ENCODE measurements around the gene MBP.
"Not testable (repeated sequence)": the region's sequence is repeated elsewhere in the genome, so short reads cannot be mapped to it uniquely, and the experiment has no call there.

Gene MBP

DNA sequence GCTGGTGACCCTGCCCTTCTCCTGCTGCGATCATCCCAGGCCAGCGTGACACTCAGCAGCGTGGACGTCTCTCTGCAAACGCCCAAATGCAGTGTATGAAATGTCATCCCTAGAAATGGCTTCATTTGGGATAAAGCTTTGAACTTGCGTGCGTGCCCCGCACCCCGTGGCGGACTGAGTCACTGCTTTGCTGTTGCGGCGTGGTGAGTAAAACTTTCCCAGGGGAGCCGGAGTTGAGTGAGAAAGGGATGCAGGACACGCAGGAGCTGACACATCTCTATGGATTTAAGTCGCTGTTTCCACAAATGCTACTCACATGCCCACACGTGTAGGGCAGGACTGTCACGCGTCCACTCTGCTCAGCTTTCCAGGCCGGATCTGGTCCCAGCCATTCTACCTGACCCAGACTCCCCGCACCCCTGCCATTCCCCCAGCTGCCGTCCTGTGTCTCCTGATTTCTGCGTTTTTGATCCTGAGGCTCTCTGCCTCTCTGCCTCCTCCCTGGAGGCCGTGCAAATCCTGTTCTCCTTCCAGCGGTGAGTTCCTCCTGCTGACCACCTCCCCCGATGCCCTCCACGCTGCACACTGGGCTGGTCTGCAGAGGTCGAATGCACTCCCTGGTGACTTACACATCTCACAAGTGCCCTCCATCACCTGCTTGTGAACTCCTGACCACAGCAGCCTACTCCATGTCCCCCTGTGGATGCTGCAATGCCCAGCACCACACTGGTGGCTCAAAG, 88.9 kb downstream of the MBP start:
- no peak for DNase-seq

DNA sequence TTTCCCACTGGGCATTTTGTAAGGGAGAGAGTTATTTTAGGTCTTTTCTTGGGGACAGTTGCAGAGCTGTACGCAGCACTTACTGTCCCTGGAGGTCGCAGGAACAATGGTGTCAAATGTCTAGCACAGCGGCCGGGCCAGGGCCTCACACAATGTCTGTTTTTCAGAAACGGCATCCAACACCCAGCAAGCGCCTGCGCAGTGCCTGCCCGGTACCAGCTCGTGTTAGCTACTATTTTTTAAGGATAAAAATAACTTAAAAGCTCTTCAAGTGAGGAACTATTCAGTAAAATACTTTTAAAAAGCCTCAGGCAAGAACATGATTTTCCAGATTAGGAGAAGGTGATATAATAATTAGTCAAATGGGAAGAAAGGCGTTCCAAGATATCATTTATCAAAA, 90.0 kb downstream of the MBP start:
- no peak for DNase-seq

DNA sequence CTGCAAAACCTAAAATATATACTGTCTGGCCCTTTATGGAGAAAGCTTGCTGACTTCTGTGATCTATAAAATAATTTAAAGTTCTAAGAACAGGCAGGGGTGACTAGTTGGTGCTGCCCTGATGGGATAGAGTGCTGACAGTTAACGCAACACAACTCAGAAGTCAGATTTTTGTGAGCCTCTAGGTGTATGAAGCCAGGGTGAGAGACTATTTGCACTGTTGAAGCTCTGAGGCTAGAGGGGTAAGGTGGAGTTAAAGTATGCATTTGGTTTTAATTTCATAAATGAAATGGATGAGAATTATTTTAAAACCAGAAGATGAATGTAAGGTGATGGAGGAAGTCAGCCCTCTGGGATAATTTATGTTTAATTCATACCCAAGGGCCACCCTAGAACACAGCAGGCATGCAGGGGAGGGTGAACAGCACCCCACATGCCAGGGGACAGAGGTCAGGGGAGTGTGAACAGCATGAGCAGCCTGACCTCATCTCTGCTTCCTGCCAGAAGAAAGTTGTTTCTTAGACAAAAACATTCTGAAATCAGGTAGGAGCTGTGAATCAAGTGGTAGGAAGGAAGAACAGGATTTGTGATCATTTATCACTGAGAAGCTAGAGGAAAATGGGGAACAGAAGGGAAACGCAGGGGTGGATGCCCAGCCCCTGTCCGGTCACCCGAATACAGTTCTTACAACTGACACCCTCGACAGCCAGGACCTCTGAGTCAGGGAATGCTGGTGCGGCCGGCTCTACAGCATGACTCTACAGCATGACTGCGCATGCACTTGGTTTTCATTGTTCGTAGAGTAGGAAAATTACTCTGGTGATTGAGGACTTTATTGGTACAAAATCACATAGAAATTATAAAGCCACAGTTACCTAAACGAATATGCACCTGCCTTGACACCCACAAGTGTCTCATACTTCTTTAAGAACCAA, 93.1 kb downstream of the MBP start:
- no peak for DNase-seq

DNA sequence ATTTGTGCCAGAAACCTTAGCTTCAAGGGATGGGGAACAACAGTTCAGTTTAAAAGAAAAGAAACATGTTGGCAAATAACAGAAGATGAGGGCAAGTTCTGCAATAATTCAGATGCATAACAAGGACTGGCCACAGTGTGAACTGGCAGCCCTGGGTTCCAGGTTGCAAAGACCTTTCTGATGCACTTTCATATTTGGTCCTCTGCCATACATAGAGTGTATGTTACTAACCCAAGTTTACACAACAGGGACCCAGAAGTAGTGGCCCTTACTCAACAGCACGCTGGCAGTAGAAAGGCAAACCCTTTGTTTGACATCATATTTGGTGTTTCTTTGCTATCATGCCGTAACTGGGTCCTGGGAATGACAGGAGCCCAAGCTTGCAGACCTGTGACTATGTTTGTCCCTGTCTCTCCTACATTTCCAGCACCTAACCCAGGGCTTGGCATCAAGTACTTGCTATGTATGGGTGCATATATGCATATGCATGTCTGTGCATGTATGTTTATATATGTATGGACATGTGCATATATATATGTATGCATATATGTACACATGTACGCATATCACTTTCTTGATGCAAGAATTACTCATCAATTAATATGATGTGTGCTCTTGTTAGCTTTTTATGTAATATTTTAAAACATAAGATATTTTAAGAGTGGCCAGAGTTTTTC, 94.3 kb downstream of the MBP start:
- no peak for DNase-seq

DNA sequence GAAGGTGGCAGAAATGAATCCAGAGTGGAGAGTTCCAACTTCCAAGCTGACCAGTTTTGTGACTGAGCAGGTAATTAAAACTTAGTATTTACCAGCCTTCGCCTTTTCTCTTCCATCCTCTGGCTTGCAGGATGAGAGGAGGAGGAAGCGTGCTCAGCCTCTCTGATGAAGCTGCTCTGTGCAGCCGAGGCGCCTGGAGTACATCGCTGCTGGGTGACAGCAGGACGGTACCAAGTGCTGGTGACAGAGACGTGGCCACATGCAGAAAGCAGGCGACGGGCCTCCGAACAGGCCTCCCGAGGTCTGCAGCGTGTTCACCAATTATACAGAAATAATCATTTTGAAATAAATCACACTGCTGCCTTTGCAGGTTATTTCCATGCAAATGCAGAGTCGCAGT, 95.0 kb downstream of the MBP start:
- no peak for DNase-seq

DNA sequence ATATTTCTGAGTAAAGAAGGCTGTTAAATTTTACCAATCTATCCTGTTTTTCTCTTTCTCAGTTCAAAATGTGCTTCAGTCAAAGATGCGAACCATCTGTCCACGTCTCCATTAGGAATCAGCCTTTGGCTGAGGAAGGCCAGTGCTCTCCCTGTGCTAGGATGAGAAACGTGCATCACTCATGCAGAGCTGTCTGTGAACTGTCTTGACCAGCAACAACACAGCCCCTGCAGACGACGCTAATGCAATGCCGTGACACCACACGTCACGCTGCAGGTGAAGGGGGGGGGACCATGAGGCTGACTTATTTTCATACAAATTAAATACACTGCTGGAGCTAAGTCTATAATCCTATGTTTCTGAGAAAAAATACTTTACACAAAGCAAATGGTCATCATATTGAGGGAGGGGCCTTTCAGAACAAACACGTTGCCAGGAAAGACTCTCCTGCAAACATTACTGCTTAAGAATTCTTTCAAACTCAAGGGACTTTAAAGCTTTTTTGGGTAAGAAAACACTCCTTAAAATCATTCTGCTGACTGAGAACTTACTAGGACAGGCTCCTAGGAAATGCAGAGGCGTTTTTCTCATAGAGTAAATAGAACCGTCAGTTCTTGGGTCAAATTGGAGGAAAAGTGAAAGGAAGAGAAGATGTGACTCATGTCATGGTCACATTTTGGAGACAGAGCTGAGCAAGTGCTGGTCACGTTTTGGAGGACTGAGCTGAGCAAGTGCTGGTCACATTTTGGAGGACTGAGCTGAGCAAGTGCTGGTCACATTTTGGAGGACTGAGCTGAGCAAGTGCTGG, 97.0 kb downstream of the MBP start:
- no peak for DNase-seq

DNA sequence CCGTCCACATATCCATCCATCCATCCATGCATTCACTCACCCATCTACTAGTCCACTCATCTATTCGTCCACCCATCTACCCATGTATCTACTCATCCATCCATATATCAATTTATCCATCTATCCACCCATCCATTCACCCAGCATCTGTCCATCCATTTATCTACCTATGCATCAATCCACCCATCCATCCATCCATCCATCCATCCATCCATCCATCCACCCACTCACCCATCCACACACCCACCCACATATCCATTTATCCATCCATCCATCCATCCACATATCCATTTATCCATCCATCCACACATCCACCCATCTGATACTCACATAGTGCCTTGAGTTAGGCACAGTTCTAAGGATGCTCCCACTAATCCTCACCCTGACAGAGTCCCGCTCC, 99.0 kb downstream of the MBP start:
- DNase-seq: no peak

DNA sequence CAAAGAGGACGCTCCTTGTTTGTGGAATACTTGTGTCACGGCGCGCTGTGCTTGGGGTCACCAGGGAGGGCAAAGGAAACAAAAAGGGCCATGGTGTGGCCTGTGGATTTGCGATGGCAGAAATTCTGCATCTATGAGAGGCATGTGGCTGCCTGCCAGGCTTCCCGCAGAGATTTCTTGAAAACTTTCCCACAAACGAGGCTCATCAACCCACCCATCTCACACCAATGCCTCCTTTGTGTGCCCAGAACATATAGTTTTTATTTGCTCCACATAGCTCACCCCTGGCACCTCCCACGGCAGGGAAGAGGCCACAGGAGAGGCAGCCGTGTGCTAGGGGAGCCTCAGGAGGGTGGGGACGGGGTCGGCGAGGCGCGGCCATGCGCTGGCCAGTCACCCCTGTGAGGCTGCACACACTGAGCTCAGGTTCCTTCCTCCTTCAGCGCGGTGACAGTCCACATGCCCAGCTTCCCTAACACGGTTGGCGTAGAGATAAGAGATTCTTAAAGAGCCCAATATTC, 100.3 kb downstream of the MBP start:
- DNase-seq: no peak

DNA sequence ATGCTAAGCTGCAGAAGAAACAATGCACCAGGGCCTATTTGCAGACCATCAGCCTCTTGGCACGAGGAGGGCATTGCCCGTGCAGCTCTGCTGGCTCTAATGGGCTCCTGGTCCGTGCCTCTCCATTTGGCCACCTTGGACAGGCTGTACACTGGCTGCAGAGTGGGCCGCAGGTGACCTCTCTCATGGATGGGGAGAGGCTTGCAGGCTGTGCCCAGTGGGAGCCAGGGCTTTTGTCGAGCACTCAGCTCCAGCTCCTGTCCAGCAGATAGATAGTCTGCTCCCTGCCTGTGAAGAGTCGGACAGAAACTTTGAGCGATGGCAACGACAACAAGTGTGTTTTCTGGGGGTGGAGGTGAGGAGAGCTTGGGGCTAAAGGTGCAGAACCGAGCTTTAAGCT, 100.9 kb downstream of the MBP start:
- no peak for DNase-seq

DNA sequence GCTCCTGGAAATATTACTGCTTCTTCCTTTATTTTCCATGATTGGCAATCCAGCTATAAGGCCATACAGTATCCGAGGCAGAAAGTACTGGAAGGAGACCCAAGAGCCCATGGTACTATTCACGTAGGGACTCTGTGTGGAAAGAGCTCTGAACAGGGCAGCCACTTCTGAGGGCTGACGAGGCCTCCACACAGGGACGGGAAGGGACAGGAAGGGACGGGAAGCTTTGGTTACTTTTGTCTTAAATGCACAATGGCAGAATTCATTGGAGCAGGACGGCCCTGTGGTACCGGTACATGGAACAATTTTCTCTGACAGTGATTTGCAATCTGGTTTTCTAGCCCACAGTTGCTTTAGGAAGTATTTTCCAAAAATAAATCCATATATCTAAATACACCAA, 102.4 kb downstream of the MBP start:
- no peak for DNase-seq

DNA sequence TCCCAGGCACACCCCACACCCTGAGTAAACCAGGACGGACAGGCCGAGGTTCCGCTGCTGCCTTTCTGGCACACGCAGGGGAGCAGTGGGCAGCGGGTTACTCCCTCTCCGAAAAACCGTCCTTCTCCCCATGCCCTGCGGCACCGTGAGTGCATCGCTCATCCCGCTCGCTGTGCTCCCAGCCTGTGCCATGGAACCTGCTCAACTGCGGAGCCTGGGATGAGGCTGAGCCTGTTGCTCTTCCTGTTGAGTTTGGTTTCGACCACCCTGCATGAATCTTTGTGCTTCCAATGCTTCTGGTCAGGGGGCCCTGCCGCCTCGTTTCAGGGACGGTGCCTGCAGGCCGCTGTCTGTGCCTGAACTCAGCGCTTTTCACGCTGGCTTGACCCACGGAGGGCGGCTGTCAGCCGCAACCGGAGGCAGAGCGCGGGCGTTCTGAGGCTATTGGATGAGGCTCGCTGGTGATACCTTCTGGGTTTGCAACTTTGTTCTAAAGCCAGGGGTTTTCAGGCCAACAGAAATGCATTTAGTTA, 106.7 kb downstream of the MBP start:
- no peak for DNase-seq

DNA sequence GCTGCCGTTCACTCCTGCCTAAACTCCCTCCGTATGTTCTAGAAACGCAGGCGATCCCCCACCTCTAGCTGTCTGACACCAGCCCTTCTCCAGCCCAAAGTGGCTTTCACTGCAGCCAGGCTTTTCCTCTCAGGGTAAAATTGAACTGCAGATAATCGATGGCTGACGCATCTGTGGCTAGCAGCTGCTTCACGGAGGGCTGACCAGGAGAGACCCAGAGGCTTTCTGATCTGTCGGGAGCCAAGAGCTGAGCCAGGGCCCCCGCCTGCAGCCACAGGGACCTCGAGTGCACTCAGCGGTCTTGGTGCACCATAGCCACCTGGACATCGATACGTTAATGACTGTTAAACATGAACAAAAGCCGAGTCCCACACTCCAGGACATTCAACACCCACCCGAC, 107.5 kb downstream of the MBP start:
- DNase-seq: no peak

DNA sequence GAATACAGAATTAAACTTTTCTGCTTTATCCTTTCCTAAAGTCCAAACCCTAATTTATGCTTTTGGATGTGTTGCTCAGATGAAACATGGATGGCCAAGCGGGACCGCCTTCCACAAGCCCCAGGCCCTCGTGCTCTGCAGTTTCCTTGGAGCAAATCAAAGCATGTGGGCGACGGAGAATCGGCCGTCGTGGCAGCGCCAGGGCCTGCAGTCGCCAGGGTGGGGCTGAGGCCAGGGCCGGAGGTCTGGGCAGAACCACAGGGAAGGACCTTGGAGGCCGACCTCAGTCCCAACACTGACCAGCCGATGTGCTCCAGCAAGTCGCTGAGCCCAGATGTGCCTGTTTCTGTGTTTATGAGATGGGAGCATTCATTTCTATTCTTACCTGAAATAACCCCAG, 108.1 kb downstream of the MBP start:
- DNase-seq: no peak

DNA sequence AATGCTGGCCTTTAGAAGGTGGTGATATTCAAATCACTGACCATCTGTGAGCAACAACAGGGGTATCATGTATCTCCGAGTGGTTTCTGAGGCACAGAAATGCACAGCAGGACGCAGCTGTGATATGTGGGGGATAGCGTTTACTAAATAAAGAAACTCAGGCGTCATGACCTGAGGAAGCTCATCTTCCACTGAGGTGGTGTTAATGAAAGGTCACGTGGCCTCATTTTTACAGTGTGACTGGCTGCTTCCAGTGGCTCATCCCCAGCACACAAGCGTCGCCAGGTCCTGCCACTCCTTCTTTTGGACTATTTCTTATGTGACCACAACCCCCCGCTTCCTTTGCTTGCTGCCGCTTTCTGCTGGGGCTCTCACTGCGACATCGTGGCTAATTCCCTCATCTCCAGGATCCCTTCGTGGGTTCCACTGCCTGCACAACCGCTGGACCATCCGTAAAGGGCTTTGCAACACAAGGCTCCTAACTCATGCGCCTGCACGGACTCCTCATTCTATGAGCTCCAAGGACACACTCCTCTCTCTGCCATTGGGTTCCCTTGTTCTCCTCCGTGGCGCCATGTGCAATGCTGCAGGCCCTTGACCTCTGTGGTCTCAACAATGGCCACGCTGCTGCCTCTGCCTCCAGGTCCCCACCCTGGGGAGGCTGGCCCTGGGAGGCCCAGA, 109.3 kb downstream of the MBP start:
- DNase-seq: peak in 1 of 3 experiments; percentile 21

DNA sequence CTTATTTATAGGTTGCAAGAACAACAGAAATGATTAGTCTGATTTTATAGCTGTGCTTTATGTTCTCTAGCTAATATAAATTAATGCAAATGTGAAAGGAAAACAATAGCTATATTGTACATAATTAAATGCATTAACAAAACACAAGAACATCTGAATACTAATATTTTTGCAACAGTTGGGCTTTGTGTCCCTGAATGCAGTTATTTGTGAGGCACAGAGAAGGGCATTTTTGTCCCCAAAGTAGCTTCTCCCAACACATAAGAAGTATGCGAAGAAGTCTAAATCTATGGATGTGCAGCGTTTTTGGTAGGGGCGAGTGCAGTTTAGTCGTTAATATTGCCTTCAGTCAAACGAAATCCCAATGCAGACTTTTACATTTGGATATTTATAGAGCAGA, 110.0 kb downstream of the MBP start:
- DNase-seq: no peak

DNA sequence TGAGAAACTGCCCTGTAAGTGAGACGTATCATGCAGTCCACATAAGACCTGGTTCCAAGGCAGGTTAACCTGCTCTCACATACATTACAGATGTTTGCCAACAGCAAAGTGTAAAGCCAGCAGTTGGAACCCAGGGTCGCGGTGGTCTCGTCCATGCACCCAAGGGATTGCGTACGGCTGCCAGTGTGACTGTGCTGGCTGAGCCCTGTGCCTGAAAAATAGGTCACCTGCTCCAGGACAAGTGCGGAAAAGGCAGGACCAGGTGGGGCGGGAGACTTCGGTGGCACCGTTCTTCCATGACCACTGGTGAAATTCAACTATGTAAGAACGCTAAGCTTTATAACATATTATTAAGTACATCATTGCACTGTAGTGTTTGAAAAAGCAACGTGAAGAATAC, 110.5 kb downstream of the MBP start:
- no peak for DNase-seq

DNA sequence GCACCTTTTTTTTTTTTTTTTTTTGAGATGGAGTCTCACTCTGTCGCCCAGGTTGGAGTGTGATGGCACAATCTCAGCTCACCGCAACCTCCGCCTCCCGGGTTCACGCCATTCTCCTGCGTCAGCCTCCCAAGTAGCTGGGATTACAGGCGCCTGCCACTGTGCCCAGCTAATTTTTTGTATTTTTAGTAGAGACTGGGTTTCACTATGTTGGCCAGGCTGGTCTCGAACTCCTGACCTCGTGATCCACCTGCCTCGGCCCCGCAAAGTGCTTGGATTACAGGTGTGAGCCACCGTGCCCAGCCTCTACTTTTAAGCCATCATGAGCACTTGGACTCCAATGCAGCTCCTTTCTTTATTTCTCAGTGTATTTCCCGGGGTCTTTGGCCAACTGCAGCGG, 111.1 kb downstream of the MBP start:
- DNase-seq: not testable (repeated sequence)

DNA sequence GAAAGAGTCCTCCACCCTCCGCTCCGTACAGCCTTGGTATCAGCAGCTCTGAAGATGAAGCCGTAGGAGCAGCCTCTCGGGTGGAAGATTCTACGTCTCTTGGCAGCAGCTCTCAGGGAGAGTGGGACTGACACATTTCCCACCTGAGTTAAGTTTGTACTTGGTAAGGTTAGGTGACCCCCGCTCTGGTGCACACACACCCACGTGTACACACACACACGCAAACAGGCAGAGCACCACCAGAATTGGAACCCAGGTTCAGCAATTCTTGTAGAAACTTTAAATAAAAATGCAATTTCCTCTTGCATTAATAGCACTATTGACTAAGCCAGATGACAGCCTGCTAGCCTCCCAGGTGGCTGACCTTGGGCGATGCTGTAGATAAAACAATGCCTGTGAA, 111.5 kb downstream of the MBP start:
- DNase-seq: no peak

DNA sequence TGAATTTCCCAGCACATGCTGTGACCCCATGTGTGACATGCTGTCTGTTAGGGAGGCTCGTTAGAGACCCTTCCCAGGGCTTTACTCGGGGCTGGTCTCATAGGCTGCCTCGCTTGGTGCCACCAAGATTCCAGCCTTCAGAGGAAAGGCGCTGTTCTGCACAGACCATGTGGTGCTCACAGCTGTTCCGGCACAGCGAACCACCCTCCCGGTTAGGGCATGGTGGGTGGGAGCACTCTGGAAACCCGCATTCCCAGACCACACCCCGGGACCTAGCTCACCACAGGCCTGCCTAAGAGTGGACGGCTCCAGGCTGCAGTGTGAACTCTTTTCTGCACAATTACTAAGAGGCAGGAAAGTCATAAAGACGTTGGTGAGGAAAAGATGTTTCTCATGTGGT, 112.0 kb downstream of the MBP start:
- DNase-seq: no peak

DNA sequence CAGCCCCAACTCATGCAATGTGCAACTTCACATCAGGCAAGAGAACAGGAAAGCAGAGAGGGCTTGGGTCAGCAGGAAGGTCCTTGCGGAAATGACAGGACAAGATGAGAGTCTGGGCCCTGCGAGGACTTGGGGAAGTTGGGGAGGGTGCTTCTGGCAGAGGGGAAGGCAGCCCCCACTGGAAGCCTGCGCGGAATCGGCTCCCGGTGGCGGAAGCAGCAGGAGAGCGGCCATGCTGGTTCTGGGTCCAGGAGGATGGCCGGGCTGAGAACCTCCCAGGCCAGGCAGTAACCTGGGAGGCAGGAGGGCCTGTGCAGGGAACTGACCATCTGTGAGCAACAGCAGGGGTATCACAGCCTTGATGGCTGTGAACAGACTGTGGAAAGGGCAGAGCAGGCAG, 112.9 kb downstream of the MBP start:
- no peak for DNase-seq

DNA sequence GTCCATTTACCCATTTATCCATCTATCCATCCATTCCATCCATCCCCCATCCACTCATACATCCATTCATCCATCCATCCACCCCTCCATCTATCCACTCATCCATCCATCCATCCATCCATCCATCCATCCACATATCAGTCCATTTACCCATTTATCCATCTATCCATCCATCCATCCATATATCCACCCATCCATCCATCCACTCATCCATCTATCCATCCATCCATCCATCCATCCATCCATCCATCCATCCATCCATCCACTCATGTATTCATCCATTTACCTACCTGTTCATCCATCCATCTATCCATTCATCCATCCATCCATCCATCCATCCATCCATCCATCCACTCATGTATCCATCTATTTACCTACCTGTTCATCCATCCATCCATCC, 113.9 kb downstream of the MBP start:
- DNase-seq: not testable (repeated sequence)

DNA sequence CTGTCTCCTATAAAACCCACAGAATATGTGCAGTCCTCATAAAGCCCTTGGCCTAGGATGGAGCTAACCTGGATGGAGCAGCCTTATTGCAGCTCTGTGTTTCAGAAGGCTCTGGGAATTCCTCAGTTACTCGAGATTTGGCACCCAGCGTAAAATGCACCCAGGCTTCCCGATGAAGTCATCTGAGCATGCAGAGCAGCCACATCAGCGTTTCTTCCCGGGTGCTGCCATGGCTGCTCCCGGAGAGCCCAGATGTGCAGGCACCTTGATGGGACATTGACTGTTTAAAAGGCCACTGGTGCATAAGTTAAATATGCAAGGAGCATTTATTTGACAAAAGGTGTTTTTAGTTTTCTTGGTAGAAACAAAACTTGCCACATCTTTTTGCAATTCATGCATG, 115.2 kb downstream of the MBP start:
- DNase-seq: no peak

Data from NCI-H1417 (cell line).